ENCODE data around the gene VAT1L.
"Not testable (repeated sequence)": the region's sequence is repeated elsewhere in the genome, so short reads cannot be mapped to it uniquely, and the experiment has no call there.

VAT1L gene

DNA sequence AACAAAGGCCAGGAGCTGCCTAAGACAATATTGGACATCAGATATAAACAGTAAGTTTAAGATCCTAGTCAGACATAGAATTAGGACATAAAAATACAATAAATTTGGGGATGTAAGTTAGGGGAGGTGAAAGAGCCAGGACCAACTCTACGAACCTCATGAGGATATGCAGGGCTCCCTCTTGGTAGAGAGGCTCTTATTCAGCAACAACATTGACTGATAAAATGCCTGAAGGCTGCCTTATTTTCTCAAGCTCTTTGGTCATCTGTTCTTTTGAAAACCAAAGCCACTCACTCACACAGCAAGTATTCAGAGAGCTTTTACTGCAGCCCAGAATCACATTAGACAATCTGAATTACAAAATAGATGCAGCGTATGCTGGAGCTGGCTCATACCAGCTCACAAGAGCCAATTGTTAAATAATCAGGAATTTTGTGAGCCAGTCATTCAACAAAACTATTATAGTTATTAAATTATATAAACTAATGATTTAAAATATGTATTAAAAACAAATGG, 125.4 kb downstream of the VAT1L start:
- no peak for DNase-seq (ENCODE audit: low read depth in 2 of 2)

DNA sequence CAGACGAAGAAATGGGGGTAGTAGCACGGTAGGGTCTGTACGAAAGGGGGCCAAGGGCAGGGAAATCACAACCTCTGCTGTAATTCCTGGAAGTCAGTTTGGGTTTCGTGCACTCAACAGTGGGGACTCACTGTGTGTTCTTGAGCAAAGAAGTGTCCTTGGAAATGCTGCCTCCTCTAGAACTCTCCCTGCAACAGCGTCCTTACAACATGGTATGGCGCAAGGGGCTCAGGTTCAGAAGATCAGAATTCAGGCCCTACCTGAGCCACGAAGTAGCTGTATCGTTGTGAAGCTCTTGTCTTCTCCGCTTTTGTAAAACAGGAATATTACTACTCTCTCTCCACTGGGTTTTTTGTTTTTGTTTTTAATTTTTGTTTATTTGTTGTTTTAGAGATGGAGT, 127.7 kb downstream of the VAT1L start:
- DNase-seq (ENCODE audit: low read depth in 2 of 2) = no peak

DNA sequence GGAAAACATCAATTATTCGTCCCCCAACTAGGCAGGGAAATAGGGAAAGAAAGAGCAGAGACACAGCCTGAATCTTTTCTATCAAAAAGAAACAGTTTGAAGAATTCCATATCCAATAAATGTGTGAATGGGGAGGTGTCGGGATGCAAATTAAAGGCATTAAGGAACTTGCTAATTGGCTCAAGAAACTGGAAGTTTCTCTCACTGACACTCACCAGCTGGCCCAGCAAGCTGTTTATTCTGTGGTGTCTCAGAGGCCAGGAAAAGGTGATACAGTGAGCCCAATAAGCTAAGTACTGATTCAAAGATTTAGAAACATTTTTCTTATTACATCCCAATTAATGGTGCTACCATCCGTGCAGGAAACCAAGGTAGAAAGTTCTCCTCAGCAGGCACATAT, 129.6 kb downstream of the VAT1L start:
- DNase-seq (ENCODE audit: low read depth in 2 of 2) = no peak

DNA sequence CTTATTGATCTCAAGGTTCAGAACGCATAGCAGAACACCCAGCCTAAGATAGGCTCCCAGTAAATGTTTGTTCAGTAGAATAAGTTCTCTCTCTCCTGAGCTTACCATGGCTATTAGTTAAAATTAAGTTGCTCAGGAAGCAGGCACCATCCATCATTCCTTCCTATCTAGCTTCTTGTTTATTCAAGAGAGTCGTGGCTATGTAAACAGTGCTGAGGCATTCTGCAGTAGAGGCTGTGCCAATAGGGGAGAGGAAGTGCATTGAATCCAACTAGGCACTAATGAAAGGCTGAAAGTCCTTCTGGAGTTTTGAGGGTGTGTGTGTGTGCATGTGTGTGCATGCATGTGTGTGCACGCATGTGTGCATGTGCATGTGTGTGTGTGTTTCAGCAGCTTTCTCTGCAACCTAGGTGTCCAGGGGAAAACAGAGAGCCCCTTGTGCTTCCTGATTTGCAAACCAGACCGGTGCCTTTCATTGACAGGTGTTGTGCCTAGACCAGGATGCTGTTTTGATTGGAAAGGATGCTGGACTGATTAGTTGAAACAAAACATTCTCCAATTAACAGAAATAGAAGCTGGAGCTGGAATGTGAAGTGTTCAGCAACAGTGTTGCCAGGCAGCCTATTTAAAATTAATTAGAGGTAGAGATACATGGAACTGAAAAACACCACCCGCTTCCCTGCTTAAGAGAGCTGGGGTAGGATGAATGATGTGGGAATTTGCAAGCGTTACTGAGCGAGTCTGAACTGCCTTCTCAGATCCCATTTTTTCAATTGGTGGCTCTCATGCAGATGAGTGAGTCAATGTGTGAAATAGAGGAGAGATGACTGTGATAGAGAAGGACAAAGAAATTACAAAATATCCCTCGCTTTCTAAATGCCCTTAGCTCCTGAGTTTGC, 130.7 kb downstream of the VAT1L start:
- DNase-seq (ENCODE audit: low read depth in 2 of 2) = no peak

DNA sequence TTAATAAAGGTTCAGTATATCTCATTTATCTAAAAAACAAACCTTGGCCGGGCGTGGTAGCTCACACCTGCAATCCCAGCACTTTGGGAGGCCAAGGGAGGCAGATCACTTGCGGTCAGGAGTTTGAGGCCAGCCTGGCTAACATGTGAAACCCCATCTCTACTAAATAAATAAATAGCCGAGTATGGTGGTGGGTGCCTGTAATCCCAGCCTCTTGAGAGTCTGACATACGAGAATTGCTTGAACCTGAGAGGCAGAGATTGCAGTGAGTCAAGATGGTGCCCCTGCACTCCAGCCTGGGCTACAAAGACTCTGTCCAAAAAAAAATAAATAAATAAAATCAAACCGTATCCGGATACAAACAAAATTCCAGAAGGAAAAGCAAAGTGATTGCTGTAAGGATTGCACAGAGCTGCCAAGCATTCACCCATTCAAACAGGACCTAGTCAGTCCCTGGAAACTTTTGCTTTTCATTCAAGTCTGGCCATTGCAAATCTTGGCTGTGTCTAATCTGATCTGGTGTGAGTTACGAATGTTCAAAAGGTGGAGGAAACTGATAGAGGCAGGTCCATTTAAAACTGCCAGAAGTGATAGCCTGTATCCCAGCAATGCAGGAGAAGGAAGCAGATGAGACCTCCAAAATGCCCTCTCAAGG, 131.5 kb downstream of the VAT1L start:
- DNase-seq (ENCODE audit: low read depth in 2 of 2) = no peak

DNA sequence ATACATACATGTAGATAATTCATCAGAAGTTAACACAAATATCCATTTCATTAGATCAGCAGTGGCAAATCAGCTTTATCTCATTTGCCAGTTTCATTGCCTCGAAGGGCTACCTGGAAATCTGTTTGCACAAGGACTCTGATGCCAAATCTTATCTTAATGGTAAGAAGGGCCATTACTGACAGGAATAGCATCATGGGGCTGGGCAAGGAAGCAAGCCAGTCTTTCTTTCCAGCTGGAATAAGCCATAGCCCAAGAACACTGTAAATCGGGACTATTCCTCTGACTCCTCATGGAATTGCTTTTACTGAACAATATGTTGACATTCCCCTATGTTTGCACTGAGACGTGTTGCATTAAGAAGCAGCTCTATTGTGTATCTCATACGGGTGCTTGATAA, 132.6 kb downstream of the VAT1L start:
- DNase-seq (ENCODE audit: low read depth in 2 of 2) = no peak

DNA sequence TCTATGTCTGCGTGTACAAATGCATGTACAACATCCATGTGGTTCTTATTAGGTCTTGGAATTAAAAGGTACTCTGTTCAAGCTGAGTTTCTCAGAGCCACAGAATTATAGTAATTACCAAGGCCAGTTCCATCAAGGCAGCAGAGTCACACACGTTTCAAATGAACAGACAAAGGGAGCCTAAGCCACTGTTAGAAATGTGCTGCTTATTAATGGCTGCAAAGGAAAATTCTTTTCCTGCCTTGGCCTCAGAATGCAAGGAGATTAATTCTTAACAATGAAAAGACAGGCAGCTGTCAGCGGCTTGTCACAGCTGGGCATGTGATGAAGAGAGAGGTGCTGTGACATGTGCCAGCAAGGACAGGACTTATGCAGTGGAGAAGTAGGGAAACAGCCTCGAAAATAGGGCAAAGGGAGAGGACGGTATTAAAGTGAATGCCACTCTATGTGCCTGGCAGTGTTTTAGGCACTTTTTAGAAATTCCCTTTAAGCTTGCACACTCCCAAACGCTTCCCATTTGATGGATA, 133.9 kb downstream of the VAT1L start:
- no peak for DNase-seq (ENCODE audit: low read depth in 2 of 2)

DNA sequence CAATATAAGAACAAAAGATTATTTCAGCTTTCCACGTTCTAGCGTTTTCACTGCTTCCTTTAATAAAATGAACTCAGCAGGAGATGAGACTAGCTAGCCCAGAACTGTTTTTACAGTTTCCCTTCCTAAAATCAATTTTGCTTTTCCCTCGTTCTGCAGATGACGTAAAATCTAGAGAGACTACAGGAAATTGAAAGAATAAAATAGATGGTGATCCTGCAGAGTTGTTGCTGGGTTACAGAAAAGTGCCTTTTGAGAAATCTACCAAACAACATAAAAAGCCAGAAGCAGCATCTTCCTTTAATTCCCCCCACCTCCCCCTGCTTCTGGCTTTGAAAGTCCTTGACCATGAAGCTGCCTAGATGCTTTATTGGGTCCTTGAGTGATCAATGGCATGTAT, 137.2 kb downstream of the VAT1L start:
- no peak for DNase-seq (ENCODE audit: low read depth in 2 of 2)

DNA sequence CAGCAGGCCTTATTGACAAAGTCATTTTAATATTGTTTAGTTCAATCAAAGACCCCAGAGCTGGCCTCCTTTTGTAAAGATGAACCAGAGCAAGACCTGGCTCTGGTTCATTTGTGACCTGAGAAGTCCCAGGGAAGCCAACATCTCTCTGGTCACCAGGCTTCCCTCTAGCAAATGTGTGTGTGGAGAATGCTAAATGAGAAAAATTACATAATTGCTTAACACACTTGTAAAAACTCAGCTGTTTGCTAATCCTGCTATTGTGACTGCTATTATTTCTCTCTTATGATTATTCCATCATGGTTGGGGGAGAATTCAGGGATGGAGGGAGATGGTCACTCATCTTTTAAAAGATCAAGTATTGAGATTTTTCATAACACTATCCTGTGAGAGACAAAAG, 139.7 kb downstream of the VAT1L start:
- DNase-seq (ENCODE audit: low read depth in 2 of 2) = no peak

DNA sequence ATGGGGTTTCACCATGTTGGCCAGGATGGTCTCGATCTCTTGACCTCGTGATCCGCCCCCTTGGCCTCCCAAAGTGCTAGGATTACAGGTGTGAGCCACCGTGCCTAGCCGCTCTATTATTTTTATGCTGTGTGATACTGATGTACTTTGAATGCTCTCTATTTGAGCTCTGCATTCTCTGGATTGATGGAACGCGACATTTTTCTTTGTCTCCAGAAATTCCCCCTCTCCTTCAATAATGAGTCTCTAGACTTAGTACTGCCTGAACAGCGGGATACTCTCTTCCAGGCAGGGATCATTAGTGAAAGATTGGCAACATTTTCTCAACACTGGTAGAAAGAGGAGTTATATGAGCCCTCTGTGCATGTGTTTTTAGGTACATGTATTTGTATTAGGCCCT, 140.6 kb downstream of the VAT1L start:
- no peak for DNase-seq (ENCODE audit: low read depth in 2 of 2)

DNA sequence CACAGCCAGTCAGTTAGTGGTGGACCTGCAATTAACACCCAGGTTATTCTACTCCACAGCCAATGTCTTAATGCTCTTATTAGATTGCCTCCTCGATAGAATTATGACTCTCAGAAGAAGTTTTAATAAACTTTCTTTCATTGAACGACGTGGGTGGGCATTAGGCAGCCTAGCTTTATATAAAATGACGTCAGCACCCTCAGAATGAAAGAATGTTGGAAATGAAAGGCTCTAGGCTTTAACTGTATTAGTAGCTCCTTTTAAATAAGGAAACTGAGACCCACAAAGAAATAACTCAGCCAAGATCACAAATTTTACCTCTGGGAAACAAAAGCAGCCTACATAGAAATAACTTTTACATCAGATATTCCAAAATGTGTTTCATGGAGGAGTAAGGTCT, 142.7 kb downstream of the VAT1L start:
- no peak for DNase-seq (ENCODE audit: low read depth in 2 of 2)

DNA sequence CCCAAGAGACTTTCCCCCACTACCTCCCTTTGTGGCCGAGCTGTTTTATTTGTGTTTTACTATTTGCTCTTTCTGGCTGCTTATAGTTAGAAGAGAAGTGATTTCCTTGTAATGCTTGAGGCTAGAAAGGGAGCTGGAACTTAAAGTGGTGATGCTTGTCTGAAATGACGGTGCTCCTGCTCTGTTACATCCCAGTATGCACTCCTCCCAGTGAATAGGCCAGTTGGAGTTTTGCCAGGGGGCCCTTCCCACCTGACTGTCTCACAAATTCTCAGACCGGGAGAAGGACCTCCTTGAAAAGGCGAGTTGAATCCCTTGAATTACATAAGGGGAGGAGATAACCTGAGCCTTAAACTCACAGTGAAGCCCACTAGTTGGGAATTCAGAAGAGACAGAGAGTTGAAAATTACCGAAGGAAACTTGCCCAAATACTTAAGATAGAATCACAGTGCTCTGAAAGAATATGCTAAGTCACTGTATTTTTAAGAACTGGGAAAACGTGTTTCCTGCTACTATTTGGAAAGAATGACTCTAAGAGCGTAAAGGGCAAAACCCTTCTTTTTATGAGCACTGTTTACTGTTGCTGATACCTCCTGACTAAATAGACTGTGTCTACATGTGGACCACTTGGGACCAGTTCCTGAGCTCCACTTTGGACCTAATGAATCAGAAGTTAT, 149.2 kb downstream of the VAT1L start:
- no peak for DNase-seq (ENCODE audit: low read depth in 2 of 2)

DNA sequence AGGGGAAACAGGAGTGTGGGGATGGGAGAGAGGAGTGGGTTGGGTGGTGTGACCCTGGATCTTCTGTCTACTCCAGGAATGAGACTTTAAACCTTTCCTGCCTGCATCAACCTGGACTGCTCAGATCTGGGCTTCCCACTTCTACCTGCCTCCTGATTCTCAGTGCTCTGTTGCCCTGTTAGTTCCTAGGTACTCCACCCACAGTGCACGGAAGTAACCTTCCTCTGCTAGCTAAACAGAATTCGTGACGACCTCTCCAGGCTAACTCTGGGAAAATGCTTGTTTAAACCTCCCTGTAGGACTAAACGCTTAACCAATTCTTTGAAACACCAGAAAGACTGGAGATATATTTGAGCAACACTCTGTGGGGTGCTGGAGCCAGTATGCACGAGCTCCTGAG, 150.5 kb downstream of the VAT1L start:
- DNase-seq (ENCODE audit: low read depth in 2 of 2) = no peak

DNA sequence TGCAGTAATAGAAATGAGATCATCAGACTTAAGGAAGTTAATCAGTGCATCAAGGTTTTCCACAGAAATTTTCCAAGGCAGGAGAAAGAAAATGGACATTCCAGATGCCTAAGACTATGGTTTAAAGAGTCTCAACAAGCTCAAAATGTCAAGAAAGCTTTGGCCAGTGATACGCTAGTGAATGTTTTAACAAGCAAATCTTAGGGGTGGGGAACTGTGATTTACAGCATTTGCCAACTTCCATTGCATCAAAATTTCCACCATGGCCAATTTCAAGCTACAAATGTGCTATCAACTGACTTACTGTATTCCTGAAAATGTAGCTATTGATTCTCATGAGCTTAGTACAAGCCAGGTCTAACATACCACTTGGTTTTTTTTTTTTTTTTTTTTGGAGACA, 151.6 kb downstream of the VAT1L start:
- DNase-seq (ENCODE audit: low read depth in 2 of 2) = no peak

DNA sequence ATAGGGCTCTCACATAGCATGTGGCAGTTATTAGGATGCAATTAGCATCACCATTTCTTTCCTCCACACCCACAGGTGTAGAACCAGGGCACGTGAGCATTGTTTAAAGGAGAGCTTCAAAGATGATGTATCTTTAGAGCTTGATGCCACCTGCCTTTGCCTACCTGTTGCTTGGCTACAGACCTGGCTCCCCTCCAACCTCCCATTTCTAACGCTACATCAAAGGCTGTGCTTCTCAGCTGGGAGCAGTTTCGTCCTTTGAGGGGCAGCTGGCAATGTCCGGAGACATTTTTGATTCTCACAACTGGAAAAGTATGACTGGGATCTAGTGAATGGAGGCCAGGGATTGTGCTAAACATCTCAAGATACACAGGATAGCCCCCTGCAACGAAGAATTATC, 155.4 kb downstream of the VAT1L start:
- no peak for DNase-seq (ENCODE audit: low read depth in 2 of 2)

DNA sequence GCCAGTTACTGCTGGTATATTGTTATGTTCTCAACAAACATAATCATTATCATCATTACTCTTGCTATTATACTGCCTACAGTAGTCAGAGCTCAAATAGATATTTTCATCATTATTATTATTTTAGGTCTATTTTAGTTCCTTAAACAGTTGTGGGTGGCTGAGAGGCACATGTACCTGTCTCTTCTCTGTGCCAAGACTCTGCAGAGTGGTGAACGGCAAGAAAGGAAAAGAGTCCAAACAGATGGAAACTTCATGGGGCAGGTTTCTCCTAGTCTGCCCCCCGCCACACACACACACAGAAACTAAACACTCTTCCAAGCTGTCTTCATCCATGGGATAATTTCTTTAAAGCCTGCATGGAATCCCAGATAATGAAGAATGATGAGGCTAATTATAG, 156.3 kb downstream of the VAT1L start:
- no peak for DNase-seq (ENCODE audit: low read depth in 2 of 2)

DNA sequence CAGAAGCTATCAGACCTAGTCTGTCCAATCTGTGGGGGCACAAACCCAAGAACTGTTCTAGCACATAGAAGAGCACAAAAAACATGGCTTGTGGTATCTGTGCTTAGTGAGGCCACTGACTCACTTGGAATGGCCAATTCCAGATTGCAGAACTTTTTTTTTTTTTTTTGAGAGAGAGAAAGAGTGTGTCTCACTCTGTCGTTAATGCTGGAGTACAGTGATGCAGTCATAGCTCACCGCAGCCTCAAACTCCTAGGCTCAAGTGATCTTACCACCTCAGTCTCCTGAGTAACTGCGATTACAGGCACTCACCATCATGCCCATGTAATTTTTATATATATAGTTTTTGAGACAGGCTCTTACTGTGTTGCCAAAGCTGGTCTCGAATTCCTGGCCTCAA, 156.8 kb downstream of the VAT1L start:
- DNase-seq (ENCODE audit: low read depth in 2 of 2) = no peak

DNA sequence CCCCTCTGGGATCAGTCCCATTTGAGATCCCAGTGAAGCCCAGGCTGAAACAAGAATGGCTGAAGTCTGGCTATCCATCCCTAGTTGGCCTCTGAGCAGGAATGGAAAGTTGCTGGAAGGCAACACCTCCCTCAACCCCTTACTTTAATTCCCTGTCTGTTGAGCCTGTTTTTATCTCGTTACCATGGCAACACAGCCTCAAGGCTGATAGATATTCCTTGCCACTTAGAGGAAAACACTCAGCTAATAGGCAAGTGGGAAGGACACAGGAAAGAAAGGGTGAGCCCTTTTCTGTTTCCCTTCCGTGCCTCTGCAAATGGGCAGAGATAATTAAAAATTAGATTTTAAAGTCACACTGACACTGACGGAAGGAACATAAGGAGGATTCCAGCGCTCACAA, 158.5 kb downstream of the VAT1L start:
- no peak for DNase-seq (ENCODE audit: low read depth in 2 of 2)

DNA sequence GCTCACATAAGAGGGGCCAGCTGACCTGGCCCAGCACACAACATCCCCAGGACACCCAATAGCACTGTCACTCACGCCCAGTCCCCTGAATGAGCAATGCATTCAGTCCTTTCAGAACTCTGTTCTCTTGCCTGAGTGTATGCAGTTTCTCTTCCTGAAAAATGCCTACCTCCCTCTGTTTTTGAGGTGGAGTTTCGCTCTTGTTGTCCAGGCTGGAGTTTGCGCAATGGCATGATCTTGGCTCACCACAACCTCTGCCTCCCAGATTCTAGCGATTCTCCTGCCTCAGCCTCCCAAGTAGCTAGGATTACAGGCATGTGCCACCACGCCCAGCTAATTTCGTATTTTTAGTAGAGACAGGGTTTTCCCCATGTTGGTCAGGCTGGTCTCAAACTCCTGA, 159.2 kb downstream of the VAT1L start:
- DNase-seq (ENCODE audit: low read depth in 2 of 2) = not testable (repeated sequence)

DNA sequence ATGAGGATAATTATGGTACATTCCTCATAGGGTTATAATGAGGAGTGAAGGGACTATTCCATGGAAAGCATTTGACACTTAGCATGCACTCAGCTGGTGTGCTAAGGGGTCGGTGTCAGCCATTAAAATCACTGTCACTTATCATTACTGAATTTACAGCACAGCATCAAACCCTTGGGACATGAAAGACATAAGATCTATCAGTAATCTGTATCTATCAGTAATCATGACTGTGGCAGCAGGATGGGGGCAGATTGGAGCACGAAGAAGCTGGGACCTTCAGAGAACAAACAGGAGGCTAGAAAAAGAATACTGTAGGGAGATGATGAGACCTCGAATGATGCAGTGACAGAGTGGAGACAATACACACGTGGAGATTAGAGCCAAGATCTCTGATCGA, 160.5 kb downstream of the VAT1L start:
- no peak for DNase-seq (ENCODE audit: low read depth in 2 of 2)

DNA sequence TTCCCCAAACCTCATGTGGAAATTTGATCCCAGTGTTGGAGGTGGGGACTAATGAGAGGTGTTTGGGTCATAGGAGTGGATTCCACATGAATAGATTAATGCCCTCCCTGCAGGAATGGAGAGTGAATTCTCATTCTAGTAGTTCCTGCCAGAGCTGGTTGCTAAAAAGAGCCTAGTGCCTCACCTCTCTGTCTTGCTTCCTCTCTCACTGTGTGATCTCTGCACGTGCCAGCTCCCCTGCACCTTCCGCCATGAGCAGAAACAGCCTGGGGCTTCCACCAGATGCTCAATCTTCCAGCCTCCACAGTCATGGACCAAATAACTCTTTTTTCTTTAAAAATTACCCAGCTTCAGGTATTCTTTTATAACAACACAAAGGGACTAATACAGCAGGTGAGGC, 161.1 kb downstream of the VAT1L start:
- DNase-seq (ENCODE audit: low read depth in 2 of 2) = no peak

DNA sequence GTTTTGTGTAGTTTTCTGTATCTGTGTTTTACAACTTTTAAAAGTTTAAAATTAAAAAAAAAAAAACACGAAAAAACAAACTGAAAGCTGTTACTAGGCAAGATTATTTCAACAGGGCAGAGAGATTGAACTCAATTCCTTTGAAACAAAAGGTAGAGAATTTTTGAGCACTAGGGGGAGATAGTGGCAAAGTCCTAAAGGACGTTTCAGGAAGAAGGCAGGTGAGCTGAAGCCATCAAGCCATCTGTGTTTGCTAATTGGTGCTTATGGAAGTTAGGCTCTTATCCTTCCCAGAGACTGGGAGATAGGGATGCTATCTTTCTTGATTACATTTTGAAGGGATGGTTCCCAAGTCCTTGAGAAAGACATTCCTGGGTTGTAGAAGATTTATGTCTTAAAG, 163.4 kb downstream of the VAT1L start:
- DNase-seq (ENCODE audit: low read depth in 2 of 2) = no peak
